ENCODE results near the gene PIEZO2.

PIEZO2 gene

GRCh38 chr18:11066038-11066437 is 83.3 kb downstream of the PIEZO2 start:
- TF ChIP-seq CTCF (IDR thresholded peaks at IDR 0.05): no peak

DNA sequence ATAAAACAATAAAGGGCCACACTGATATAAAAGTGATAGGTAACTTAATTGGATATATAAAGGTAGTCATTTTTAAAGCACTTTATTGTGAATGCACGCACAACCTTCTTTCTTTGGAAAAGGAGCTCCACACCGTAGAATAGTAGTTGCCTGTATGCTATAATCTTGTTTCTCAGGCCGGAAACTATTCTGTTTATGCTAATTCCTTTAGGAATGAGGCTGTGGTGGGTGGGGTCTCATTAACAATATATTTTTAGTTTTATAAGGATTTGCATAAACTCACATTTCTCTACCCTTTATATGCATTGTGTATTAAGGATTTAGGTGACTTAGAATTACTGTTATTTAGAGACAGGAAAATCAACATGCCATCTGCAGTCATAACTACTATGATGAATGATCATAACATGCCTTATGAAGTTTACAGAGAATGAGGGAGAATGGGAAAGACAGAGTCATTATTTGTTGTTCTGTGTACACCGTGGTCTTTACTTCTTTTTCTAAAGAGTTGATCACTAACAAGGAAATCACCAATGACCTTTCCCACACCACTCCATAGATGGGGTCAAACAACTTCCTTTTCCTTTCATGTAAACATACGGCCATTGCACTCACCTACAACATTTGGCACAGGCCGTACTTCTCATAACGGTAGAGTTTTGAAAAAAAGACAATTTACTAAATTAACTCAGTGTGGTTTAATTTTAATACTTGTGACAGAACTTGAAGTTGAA is 84.5 kb downstream of the PIEZO2 start:
- no peak for TF ChIP-seq CTCF (IDR thresholded peaks at IDR 0.05)

DNA sequence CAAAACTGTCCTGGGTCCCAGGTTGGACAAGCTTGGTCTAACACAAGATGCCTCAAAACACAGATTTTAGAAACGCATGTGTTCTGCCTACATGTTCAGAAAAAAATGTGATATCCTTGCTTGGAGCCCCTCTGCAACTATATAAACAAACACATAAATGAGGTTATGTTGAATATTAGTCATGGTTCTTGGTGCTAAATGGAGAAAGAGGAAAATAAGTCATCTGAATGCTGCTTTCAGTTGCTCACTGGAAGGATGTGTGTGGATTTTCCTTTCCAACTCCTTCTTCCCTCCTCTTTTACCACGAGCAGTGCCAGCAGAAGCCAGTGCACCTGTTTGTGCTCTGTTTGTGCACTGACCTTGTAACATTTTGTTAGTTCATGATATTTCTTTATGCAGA is 85.3 kb downstream of the PIEZO2 start:
- no peak for TF ChIP-seq CTCF (IDR thresholded peaks at IDR 0.05)

GRCh38 chr18:11055721-11056120 is 93.6 kb downstream of the PIEZO2 start:
- TF ChIP-seq CTCF (IDR thresholded peaks at IDR 0.05): no peak

DNA sequence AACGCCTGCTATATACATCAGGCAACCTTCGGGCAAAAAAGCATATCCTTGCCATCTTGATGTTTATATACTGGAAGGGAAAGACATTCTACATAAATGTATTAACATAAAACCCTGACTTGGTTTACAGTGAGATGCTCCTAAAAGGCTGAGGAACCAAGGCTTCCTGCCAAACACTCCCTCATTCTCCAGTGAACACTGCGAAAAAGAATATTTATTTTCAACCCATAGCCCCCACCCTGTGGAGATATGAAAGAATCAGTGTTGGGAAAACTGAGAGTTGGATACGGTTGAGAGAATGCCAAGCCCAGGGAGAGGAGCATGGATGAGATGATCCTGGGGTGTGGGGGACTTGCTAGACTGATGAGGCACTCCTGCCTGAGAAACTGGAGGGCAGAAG is 94.9 kb downstream of the PIEZO2 start:
- no peak for TF ChIP-seq CTCF (IDR thresholded peaks at IDR 0.05)

- no peak for TF ChIP-seq CTCF (IDR thresholded peaks at IDR 0.05)
Observed at GRCh38 chr18:11053293-11053692, 96.1 kb downstream of the PIEZO2 start.

GRCh38 chr18:11052800-11053199 is 96.6 kb downstream of the PIEZO2 start:
- TF ChIP-seq CTCF (IDR thresholded peaks at IDR 0.05): no peak

- no peak for TF ChIP-seq CTCF (IDR thresholded peaks at IDR 0.05)
Observed at GRCh38 chr18:11051462-11051861, 97.9 kb downstream of the PIEZO2 start.
